ENCODE measurements around the gene ZNF892.
A peak's percentile ranks its signal among the peaks of the same experiment; 100 is the strongest.

ZNF892 gene

DNA sequence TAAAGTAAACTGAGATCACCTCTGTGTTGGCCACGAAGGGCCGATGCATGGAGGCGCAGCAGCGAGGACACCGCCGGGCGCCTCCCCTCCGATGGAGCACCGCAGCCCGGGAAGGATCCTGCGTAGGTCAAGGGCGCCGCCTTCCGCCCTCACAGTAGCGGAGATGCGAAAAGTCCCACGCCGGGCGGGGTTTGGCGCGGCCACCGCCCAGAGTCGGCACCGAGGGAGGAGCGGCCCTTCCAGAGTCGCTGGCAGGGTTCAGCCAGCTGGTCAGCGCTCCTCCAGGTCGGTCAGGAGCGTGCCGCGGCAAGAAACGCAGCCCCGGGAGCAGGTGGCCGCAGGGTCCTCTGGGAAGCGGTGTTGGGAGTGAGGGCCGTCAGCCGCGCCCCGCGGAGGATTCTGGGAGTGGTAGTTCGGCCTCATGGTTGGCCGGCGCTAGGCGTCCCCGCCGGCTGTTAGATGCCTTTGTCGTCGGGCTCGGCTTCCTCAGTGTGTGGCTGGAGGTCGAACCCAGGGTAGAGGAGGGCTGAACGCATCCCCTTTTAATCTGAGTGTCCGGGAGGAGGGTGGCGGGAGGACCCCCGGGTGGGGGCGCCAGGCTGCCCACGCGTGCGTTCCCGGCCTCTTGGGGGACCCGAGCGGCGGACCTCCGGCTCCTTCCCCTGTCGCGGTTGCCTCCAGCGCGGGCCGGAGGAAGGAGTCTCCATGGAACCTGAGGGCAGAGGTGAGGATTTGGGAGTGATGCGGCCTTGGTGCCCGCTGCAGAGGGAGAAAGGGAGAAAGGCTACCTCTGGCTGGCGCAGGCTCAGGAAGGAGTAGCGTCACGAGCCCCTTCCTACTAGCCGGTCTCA lies at the start of gene ZNF892:
TSS of gene ZNF892 (plus strand) at position 411 of the 851 bp plus-strand sequence. CDS start at position 706, 295 bp downstream.
- peak; percentile 77 for DNase-seq (ENCODE audit: low spot score)

DNA sequence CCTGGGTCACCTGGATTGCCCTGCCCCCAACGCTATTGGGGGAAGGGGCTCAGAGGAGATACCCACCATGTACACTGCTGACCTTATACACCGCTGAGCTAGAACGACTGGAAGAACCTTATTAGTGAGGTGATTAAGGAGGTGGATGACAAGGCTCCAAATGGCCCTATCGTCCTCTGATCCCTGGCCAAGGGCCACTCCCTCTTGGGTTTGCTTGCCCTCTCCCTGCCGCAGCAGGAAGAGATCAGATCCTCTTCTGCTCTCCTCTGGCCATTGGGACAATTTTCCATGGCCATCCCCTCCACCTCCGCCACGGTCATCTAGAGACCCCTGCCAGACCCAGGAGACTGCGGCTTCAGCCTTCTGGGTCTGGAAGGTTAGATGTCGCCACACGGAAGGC lies 48.9 kb upstream of the ZNF892 start:
- DNase-seq (ENCODE audit: low spot score): no peak

DNA sequence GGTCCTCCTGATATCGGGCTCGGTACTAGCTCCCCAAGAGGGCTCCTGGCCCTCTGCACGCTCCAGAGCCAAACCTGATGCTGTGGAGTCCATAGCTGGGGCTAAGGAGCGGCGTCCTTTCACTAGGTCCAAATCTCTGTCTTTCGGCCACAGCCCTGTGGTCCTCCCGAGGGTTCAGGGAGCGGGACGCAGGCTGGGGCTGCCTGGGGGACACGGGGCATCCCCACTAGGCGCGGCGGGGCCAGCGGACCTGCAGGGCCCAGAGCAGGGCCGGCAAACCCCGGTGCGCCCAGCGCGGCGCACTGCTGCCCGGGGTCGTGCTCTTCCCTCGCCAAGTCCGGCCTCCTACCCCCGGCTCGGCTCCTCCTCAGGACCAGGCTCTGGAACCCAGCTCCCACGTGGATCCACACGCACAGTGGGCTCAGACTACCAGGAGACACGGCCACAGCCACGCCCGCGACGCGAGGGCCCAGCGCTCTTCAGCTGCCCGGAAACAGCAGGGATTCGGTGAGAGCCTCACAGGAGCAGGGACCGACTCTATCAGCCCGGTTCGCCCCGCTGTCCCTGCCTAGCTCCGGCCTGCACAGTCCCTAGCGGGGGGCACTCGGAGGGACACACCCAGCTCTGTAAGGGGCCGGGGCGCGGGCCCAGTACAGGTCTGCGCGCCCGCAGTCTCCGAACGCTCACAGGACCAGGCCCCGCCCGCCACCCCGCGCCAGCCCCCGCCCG lies 48.3 kb upstream of the ZNF892 start:
- peak; percentile 29 for DNase-seq (ENCODE audit: low spot score)

DNA sequence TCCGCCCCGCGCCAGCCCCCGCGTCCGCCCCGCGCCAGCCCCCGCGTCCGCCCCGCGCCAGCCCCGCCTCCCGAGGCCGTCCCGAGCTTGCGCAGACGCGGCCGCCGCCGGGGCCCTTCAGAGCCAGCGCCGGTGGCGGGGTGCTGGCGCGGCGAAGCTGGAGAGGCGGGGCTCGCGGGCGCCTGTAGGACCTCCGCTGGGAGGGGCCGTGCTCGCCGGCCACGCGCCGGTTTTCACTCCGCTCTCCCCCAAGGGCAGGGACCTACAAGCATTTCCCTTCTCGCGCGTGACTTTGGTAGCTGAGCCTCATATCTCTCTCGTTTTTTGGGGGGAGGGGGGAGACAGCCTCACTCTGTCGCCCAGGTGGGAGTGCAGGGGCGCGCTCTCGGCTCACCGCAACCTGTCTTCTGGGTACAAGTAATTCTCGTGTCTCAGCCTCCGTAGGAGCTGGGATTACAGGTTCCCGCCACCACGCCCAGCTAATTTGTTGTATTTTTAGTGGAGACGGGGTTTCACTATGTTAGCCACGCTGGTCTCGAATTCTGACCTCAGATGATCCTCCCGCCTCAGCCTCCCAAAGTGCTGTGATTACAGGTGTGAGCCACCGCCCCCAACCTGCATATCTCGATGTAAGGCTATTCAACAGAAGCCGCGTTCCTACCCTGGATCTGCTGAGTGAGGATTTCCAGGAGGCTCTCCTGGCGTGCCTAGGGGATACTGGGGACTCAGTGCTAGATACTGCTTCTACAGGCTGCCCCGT lies 47.5 kb upstream of the ZNF892 start, which contains the start of gene ZNF514:
TSS of gene ZNF514 (minus strand) at position 159 of the 760 bp plus-strand sequence. CDS start 6,595 bp downstream, outside the sequence.
- peak; percentile 53 for DNase-seq (ENCODE audit: low spot score)

DNA sequence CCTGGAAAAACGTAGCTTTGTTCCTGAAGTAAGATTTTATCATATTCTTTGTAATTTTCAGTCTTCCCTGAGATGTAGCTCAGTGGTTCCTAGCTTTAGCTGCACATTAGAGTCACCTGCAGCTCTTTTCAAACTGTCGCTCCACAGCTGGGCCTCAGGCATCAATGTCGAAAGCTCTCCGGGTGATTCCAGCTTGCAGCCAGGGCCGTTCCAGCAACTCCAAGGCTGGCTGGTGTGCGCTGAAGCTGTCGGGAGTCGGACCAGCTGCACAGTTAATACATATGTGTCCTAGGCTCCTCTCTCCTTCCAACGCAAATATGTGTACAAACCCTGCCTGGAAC lies 42.3 kb upstream of the ZNF892 start:
- DNase-seq (ENCODE audit: low spot score): no peak

DNA sequence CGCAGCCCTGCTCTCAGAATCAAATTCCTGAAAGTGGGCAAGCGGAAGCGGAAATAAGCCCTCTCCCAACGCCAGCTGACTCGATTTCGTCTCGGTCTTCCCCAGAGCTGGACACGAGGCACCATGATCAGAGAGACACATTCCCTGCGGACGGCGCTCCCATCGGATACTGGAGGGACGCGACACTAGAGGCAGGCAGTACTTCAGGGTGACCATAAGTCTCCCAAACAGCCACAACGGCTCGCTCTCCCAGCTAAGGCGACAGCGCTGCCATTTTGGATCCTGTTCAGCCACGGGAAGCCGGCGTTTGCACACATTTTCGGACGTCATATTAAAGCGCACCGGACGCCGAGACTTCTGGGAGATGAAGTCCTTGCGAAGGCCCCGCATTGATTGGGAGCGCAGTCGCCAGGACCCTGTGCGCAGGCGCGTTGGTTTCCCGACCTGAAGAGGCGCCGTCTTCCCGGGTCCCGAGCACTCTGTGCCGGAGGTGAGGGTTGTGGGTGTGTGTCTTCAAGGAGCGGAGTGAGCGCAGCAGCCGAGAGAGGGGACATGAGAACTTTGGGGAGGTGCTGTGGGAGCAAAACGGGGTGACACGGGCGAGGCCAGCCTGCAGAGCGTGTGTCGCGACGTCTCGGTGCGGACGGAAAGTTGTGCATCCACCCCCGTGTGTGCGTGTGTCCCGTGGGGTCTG lies 41.8 kb upstream of the ZNF892 start, which contains the start of gene ZNF2:
TSS of gene ZNF2 (plus strand) at position 439 of the 694 bp plus-strand sequence. CDS start 10,418 bp downstream, outside the sequence.
- DNase-seq (ENCODE audit: low spot score): peak; percentile 95

DNA sequence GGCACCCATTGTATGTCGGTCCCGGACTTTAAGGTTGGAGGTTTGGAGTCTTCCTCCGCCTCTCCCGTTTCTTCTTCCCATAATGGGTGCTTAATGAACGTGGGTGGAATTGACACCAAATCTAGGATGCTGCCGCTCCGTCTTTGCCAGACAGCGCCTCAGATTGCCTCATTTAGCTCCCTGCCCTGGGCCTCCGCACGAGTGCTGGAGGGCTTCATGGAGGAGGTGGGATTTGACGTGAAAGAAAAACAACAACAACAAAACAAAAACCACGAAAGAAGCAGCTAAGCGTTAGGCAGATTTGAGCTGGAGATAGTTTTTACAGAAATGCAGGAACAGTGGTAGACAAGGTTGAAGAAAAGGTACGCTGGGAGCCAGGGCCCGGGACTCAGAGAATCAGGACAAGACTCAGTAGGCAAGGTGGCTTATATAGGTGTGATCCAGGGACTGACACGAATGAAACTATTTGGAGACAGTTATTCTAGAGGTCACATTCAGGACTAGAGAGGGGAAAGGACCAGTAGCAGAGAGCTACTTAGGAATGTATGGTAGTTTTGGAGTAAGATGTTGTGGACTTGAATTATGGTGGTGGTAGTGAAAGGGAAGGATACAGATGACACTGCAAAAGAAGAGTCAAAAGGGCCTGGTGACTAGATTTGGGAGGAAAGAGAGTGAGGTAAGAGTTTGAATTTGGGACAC lies 41.1 kb upstream of the ZNF892 start:
- DNase-seq (ENCODE audit: low spot score): no peak

DNA sequence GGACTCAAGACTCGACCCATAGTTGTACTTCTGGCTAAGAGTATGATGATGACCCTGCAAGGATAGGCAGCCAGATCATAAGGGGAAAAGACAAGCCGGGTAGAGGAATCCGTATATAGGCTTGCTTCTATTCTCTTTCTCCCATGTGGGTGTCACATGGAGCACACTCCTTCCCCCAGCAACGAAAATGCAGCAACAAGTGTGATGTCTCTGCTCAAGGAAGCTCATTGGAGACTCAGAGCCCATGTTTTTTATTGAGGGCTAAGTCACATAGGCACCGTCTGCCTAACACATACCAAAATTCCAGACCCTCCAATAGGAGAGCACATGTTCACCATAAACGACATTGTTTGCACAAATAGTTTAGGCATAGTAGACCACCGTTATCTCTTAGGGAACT lies 35.4 kb upstream of the ZNF892 start:
- no peak for DNase-seq (ENCODE audit: low spot score)

DNA sequence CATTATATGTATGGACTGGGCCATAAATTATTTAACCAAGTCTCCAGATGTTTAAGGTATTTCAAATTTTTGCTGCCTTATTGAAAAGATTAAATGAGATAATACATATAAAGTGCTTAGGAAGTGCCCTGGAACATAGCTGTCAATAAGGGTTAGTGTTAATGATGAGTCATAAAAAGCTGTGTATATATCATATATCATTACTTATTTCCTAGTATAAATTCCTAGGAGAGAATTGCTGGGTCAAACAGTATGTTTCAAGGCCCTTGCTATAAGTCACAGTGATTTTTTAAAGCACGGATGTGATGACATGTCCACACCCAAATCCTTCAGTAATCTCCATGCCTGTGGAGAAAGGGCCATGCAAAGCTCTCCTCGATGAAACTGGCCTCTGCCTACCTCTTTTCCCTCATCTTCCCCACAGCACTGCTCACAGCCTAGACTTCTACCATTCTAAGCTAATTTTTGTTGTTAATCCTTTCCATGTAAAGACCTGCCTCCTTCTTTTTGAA lies 33.2 kb upstream of the ZNF892 start:
- no peak for DNase-seq (ENCODE audit: low spot score)

DNA sequence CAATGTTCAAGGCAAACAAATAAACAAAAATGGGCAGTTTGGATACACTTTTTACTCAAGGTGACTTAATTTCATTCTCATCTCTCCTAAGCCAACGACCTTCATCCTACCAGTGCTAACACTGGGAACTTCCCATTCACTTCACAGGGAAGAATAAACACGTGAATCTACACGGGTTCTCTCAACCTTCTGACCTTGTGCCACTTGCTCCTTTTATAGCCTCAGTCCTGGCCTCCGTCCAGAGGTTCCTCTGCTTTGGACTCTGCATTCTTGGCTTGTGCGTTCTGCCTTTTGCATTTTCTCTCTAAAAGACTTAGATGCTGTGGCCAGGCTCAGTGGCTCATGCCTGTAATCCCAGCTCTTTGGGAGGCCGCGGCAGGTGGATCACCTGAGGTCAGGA lies 27.9 kb upstream of the ZNF892 start:
- DNase-seq (ENCODE audit: low spot score): no peak

DNA sequence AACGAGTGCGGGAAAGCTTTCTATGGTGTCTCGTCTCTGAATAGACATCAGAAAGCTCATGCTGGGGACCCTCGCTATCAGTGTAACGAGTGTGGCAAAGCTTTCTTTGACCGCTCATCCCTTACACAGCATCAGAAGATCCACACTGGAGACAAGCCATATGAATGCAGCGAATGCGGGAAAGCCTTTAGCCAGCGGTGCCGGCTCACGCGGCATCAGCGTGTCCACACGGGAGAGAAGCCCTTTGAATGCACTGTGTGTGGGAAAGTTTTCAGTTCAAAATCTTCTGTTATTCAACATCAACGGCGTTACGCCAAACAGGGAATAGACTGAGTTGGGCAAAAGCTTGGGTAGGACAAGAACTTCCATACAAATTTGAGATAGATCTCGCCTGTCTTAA lies 25.5 kb upstream of the ZNF892 start:
- DNase-seq (ENCODE audit: low spot score): no peak

DNA sequence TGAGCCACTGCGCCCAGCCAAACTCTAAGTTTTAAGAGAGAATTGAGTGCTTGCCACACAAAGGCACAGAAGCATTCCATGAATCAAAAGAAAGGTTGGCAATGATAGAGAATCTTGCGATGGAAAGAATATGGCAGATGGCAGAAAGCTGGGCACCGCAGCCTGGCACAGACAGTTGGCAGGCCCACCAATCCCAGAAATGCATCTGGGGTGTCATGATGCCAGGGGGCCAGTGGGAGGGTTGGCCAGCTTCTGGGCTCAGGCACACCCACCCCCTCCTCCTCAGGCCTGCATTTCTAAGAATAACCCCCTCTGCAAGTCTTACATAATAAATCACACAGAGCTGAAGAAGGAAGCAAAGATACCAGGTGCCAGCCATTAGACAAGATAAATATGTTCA lies 22.1 kb upstream of the ZNF892 start:
- no peak for DNase-seq (ENCODE audit: low spot score)

DNA sequence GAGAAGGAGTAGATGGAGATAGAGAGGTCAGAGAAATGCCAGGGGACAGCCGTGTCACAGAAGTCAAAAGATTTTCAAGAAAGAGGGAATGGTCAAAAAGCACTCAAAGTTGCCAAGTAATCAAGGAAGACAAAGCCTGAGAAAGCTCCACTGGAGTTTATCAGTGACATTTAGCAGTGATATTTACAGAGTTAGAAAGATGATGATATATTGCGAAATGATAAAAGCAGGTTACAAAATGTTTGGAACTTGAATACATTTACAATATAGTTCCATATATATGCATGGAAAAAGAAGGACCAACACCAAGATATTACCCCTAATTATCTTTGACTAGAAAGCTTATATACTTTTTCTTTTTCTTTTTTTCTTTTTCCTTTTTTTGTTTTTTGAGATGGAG lies 21.3 kb upstream of the ZNF892 start:
- DNase-seq (ENCODE audit: low spot score): no peak

DNA sequence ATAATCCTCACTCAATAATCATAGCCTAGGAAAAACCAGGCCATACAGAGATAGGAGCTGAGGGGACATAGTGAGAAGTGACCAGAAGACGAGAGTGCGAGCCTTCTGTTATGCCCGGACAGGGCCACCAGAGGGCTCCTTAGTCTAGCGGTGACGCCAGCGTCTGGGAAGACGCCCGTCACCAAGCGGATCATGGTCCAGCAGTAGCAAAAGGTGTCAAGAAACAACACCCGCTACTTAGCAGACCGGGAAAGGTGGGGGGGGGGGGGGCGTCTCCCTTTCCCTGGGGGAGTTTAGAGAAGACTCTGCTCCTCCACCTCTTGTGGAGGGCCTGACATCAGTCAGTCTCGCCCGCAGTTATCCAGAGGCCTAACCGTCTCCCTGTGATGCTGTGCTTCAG lies 14.4 kb upstream of the ZNF892 start:
- peak; percentile 16 for DNase-seq (ENCODE audit: low spot score)

DNA sequence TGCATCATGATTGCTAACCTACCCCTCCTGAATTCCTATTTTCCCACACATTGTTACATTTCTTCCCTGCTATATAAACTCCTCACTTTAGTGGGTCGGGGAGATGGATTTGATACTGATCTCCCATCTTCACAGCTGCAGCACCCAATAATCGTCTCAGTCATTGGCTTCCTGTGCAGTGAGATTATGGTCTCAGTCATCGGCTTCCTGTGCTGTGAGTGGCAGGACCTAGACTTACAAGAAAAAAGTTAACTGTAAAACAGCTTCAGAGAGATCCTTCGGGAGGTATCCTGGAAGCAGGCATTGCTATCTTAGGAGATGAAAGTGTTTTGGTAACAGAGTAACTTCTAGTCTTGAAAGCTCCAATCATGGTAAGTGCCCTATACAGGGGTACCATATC lies 3.4 kb upstream of the ZNF892 start:
- DNase-seq (ENCODE audit: low spot score): no peak

DNA sequence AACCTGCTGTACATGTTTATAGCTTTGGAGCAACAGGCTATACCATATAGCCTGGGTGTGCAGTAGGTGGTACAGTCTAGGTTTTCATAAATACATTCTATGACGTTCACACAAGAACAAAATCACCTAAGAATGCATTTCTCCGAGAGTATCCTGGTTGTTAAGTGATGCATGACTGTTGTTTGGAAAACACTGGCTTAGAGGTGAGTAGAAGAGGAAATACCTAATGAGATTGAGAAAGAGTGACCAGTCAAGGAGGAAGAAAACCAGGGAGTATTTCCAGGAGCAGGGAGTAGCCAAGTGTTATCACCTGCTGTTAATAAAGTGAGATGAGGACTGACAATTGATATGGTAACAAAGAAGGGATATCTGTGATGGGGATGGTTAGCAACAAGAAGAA lies 2.9 kb upstream of the ZNF892 start:
- DNase-seq (ENCODE audit: low spot score): no peak

DNA sequence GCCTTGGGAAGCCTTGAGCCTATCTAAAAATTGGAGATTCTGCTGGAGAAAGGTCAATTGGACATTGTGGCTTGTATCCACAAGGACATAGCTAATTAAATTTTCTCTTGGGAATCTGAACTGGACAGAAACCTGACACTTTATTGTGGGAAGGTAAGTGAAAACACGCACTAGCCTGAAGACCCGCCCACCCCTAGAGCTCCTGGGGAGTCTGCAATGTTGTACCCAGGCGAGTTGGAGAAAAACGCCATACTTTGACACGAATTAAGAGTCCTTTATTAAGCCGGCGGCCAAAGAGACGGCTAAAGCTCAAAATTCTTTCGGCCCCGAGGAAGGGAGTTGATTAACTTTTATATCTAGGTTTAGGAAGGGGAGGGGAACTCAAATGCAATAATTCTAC lies 1.2 kb upstream of the ZNF892 start:
- no peak for DNase-seq (ENCODE audit: low spot score)

DNA sequence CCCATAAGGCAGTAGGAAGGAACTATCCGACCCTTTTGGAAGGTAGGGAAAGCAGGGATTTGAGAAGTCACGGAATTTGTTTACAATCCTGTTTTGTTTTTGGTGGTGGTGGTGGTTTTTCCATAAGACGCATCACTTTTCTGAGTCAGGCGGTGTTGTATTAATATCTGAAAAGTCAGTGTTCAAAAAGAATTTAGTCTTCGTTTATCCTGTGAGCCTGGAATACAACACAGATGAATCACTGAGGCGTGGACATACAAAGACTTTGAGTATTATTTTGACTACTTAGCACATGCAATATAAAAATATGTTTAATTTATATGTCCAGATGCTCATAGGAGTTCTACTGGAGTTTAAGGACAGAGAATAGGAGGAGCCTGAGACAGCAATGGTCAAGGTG lies 785 bp downstream of the ZNF892 start:
- DNase-seq (ENCODE audit: low spot score): no peak

DNA sequence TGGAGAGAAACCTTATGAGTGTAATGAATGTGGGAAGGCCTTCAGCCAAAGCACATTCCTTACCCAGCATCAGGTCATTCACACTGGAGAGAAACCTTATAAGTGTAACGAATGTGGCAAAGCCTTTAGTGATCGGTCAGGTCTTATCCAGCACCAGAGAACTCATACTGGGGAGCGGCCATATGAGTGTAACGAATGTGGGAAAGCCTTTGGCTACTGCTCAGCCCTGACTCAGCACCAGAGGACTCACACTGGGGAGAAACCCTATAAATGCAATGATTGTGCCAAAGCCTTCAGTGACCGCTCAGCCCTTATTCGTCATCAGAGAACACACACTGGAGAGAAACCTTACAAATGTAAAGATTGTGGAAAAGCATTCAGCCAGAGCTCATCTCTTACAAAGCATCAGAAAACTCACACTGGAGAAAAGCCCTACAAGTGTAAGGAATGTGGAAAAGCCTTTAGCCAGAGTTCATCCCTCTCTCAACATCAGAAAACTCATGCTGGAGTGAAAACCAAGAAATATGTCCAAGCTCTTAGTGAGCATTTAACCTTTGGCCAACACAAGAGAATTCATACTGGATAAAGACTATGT lies 7.8 kb downstream of the ZNF892 start:
- DNase-seq (ENCODE audit: low spot score): no peak

DNA sequence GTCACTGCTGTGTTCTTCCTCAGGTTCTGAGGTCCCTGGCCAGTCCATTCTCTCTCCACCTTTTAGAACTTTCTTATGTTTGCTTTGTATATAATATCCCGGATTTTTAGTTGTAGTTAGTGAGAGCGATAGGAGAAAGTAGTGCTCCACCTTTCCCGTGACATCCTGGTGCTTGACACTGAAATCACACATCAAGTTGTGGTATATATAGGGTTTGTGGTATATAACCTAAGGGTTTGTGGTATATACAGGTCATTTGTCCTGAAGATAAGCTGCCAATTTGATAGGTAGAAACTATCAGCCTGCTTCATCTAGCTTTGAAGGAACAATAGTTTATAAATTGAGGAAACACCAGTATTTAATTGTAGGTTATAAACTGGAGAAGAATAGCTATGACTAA lies 13.1 kb downstream of the ZNF892 start:
- no peak for DNase-seq (ENCODE audit: low spot score)

DNA sequence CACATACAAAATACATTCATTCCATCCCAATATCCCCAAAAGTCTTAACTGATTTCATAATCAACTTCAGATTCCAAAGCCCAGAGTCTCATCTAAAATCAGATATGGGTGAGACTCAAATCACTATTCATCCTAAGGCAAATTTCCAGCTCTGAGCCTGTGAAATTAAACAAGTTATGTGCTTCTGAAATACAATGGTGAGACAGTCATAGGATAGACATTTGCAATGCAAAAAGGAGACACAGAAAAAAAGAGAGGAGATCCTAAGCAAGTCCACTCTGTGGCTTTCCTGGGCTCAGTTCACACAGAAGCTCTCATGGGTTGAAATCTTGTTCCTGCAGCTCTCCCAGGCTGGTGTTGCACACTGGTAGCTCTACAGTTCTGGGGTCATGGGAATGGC lies 18.3 kb downstream of the ZNF892 start:
- DNase-seq (ENCODE audit: low spot score): no peak
